ENCODE data around the gene TAGLN3.

TAGLN3 gene

DNA sequence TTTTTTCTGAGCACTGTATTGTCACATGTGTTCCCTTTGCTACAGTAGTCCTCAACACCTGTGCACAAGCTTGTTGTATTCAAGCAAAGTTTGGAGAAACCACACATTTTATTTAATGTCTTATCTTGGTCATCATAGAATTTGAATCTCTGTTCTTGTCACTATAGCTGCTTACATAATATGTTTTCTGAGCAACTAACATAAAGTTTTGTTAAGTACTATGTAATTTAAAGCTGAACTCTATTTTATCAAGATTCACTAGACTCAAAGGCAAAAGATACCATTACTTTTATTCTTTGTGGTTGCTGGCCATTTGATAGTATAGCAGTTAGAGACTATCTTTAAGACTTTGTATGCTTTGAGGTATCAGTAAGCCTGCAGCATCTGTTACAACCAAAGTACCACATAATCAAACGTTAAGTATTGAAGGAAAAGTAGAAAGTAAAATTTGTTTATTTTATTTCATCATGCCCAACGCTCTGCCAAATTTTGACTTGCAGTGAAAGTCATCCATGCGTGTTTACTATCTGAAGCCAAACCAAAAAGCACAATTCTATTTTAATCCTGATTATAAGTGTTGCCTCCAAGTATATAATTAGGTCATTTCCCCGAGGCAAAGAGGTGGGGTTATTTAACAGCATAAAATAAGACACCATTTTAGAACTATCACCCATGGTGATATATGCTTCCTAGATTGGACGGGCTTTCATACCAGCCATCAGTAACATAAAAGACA lies 30.2 kb upstream of the TAGLN3 start (continued):
- TF ChIP-seq, protein P1, sequence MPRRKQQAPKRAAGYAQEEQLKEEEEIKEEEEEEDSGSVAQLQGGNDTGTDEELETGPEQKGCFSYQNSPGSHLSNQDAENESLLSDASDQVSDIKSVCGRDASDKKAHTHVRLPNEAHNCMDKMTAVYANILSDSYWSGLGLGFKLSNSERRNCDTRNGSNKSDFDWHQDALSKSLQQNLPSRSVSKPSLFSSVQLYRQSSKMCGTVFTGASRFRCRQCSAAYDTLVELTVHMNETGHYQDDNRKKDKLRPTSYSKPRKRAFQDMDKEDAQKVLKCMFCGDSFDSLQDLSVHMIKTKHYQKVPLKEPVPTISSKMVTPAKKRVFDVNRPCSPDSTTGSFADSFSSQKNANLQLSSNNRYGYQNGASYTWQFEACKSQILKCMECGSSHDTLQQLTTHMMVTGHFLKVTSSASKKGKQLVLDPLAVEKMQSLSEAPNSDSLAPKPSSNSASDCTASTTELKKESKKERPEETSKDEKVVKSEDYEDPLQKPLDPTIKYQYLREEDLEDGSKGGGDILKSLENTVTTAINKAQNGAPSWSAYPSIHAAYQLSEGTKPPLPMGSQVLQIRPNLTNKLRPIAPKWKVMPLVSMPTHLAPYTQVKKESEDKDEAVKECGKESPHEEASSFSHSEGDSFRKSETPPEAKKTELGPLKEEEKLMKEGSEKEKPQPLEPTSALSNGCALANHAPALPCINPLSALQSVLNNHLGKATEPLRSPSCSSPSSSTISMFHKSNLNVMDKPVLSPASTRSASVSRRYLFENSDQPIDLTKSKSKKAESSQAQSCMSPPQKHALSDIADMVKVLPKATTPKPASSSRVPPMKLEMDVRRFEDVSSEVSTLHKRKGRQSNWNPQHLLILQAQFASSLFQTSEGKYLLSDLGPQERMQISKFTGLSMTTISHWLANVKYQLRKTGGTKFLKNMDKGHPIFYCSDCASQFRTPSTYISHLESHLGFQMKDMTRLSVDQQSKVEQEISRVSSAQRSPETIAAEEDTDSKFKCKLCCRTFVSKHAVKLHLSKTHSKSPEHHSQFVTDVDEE (CRISPR knock-in tag; IDR thresholded peaks at IDR 0.05): no peak
- no peak for TF ChIP-seq TOX (CRISPR knock-in tag; IDR thresholded peaks at IDR 0.05; ENCODE audit: borderline replicate concordance)
- TF ChIP-seq PPARA (CRISPR knock-in tag; IDR thresholded peaks at IDR 0.05; ENCODE audit: borderline replicate concordance): no peak
- no peak for TF ChIP-seq ZNF565 (CRISPR knock-in tag; conservative IDR thresholded peaks at IDR 0.05; ENCODE audit: low read depth)
- TF ChIP-seq, protein P2, sequence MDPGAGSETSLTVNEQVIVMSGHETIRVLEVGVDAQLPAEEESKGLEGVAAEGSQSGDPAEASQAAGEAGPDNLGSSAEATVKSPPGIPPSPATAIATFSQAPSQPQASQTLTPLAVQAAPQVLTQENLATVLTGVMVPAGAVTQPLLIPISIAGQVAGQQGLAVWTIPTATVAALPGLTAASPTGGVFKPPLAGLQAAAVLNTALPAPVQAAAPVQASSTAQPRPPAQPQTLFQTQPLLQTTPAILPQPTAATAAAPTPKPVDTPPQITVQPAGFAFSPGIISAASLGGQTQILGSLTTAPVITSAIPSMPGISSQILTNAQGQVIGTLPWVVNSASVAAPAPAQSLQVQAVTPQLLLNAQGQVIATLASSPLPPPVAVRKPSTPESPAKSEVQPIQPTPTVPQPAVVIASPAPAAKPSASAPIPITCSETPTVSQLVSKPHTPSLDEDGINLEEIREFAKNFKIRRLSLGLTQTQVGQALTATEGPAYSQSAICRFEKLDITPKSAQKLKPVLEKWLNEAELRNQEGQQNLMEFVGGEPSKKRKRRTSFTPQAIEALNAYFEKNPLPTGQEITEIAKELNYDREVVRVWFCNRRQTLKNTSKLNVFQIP (CRISPR knock-in tag; IDR thresholded peaks at IDR 0.05; ENCODE audit: borderline replicate concordance, low read depth): no peak

DNA sequence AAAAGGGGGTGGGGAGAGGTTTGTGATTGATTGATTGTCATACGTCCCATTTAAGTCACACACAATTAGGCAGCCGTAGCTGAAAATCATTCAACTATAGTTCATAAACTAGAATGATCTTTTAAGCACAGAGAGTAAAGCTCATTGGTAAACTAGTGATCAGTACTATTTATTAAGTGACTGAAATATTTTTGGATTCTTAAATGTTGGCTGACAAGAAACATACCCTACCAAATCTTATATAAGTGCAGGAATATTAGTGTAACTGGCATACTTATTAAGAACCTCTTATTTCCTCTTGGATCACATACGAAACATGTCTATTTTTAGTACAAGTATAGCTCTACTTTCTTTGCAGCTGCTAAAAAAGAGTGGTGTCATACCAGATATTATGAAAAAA lies 28.3 kb upstream of the TAGLN3 start:
- TF ChIP-seq, protein P3, sequence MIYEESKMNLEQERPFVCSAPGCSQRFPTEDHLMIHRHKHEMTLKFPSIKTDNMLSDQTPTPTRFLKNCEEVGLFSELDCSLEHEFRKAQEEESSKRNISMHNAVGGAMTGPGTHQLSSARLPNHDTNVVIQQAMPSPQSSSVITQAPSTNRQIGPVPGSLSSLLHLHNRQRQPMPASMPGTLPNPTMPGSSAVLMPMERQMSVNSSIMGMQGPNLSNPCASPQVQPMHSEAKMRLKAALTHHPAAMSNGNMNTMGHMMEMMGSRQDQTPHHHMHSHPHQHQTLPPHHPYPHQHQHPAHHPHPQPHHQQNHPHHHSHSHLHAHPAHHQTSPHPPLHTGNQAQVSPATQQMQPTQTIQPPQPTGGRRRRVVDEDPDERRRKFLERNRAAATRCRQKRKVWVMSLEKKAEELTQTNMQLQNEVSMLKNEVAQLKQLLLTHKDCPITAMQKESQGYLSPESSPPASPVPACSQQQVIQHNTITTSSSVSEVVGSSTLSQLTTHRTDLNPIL (CRISPR knock-in tag; IDR thresholded peaks at IDR 0.05; ENCODE audit: low read depth): no peak
- TF ChIP-seq, protein P2 (CRISPR knock-in tag; IDR thresholded peaks at IDR 0.05; ENCODE audit: borderline replicate concordance, low read depth): no peak
- TF ChIP-seq, protein P1 (CRISPR knock-in tag; IDR thresholded peaks at IDR 0.05): no peak
- TF ChIP-seq, protein P4, sequence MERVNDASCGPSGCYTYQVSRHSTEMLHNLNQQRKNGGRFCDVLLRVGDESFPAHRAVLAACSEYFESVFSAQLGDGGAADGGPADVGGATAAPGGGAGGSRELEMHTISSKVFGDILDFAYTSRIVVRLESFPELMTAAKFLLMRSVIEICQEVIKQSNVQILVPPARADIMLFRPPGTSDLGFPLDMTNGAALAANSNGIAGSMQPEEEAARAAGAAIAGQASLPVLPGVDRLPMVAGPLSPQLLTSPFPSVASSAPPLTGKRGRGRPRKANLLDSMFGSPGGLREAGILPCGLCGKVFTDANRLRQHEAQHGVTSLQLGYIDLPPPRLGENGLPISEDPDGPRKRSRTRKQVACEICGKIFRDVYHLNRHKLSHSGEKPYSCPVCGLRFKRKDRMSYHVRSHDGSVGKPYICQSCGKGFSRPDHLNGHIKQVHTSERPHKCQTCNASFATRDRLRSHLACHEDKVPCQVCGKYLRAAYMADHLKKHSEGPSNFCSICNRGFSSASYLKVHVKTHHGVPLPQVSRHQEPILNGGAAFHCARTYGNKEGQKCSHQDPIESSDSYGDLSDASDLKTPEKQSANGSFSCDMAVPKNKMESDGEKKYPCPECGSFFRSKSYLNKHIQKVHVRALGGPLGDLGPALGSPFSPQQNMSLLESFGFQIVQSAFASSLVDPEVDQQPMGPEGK (CRISPR knock-in tag; IDR thresholded peaks at IDR 0.05; ENCODE audit: borderline replicate concordance): no peak
- TF ChIP-seq ARNTL (CRISPR knock-in tag; IDR thresholded peaks at IDR 0.05; ENCODE audit: borderline replicate concordance, low read depth) (no peak), PPARA (CRISPR knock-in tag; IDR thresholded peaks at IDR 0.05; ENCODE audit: borderline replicate concordance) (no peak), TCF4 (CRISPR knock-in tag; IDR thresholded peaks at IDR 0.05; ENCODE audit: borderline replicate concordance) (no peak), ZC3H10 (CRISPR knock-in tag; IDR thresholded peaks at IDR 0.05) (no peak), RARB (CRISPR knock-in tag; IDR thresholded peaks at IDR 0.05) (no peak), ZFP30 (CRISPR knock-in tag; IDR thresholded peaks at IDR 0.05) (no peak), BACH2 (CRISPR knock-in tag; IDR thresholded peaks at IDR 0.05; ENCODE audit: borderline replicate concordance) (no peak), SNAI2 (CRISPR knock-in tag; IDR thresholded peaks at IDR 0.05) (no peak), ESRRG (CRISPR knock-in tag; IDR thresholded peaks at IDR 0.05) (no peak), CSDC2 (CRISPR knock-in tag; IDR thresholded peaks at IDR 0.05) (no peak), GLIS3 (CRISPR knock-in tag; IDR thresholded peaks at IDR 0.05) (no peak), ZFP3 (CRISPR knock-in tag; IDR thresholded peaks at IDR 0.05) (no peak), ZNF70 (CRISPR knock-in tag; IDR thresholded peaks at IDR 0.05) (no peak), TOX (CRISPR knock-in tag; IDR thresholded peaks at IDR 0.05; ENCODE audit: borderline replicate concordance) (no peak), ISL1 (CRISPR knock-in tag; IDR thresholded peaks at IDR 0.05) (no peak)
- no peak for ATAC-seq

All from SK-N-SH treated with all-trans-retinoic acid at 6 μM for 48 hours (cell line).